Calu3 (cell line): ENCODE data around the gene MCTP2. TPM values are rescaled to one million over a fixed set of nuclear protein-coding genes. Genes with fewer than 3 reads are reported as not detected.

ENCODE experiments used
- BruUV-seq: library from RNA; stranded (reverse); fragments of 400-500 nt; replicated peaks from 2 replicates; lab custom pipeline; 2021; lab: Mats Ljungman, UMichigan
- CTCF ChIA-PET: fragments of 300-600 bp; sonication (Branson Sonifier 250); formaldehyde crosslinking; loops from one replicate; lab custom pipeline; 2022; ENCODE audit warnings: antibody characterized with exemption; lab: Charles Lee
- DNase-seq: peaks from one replicate; pipeline ENCODE4 v3.0.0; 2022
- H3K27ac Mint-ChIP-seq: one replicate; pipeline ENCODE4 v1.8.0; 2022; ENCODE audit warnings: mixed read lengths; ENCODE audit not compliant: unreplicated experiment
- H3K27me3 Mint-ChIP-seq: one replicate; pipeline ENCODE4 v1.8.0; 2022; ENCODE audit warnings: mixed read lengths; ENCODE audit not compliant: unreplicated experiment
- H3K36me3 Mint-ChIP-seq: one replicate; pipeline ENCODE4 v1.8.0; 2022; ENCODE audit warnings: mild to moderate bottlenecking, moderate library complexity, mixed read lengths; ENCODE audit not compliant: insufficient read depth, unreplicated experiment
- H3K4me1 Mint-ChIP-seq: one replicate; pipeline ENCODE4 v1.8.0; 2022; ENCODE audit warnings: mild to moderate bottlenecking, low read depth, mixed read lengths; ENCODE audit not compliant: unreplicated experiment
- H3K4me3 Mint-ChIP-seq: one replicate; pipeline ENCODE4 v1.8.0; 2022; ENCODE audit warnings: mild to moderate bottlenecking, low read depth, moderate library complexity, mixed read lengths; ENCODE audit not compliant: unreplicated experiment
- H3K9me3 Mint-ChIP-seq: one replicate; pipeline ENCODE4 v1.8.0; 2022; ENCODE audit warnings: low read depth, mixed read lengths; ENCODE audit not compliant: unreplicated experiment
- intact Hi-C: fragments of 100-400 bp; cut with micrococcal nuclease; formaldehyde crosslinking; loops from one replicate; pipeline ENCODE4 v1.10.0; 2022; ENCODE audit not compliant: unreplicated experiment
- total RNA-seq: library from RNA; stranded (reverse); gene quantifications from 2 replicates; pipeline ENCODE4 v1.2.3, GENCODE V29; 2022
- TF ChIP-seq, protein P1 (sequence below): fragments of 200-600 bp; IDR thresholded peaks from one replicate; pipeline ENCODE4 v1.8.0; 2022; ENCODE audit warnings: antibody characterized with exemption; ENCODE audit not compliant: unreplicated experiment

The MCTP2 gene
- total RNA-seq, 1 experiment from 2014 or later = 30.1 TPM

DNA sequence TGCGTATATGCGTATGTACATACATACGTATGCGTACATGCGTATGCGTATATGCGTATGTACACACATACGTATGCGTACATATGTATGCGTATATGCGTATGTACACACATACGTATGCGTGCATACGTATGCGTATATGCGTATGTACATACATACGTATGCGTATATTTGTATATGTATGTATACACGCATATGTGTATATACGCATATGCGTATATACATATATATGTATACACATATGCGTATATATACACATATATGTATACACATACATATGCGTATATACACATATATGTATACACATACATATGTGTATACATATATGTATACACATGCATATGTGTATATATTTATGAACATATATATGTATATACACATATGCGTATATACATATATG is 12.1 kb downstream of the MCTP2 start:
- intact Hi-C loops = no loop called here
- peaks cover 4% of the 10 kb centered on the region for H3K36me3 Mint-ChIP-seq
- TF ChIP-seq, protein P1, sequence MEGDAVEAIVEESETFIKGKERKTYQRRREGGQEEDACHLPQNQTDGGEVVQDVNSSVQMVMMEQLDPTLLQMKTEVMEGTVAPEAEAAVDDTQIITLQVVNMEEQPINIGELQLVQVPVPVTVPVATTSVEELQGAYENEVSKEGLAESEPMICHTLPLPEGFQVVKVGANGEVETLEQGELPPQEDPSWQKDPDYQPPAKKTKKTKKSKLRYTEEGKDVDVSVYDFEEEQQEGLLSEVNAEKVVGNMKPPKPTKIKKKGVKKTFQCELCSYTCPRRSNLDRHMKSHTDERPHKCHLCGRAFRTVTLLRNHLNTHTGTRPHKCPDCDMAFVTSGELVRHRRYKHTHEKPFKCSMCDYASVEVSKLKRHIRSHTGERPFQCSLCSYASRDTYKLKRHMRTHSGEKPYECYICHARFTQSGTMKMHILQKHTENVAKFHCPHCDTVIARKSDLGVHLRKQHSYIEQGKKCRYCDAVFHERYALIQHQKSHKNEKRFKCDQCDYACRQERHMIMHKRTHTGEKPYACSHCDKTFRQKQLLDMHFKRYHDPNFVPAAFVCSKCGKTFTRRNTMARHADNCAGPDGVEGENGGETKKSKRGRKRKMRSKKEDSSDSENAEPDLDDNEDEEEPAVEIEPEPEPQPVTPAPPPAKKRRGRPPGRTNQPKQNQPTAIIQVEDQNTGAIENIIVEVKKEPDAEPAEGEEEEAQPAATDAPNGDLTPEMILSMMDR = no peak
- no peak for DNase-seq
- H3K27me3 Mint-ChIP-seq = no peaks in the 10 kb centered on the region
- H3K27ac Mint-ChIP-seq = no peak overlapping the region
- CTCF ChIA-PET = no interaction called here
- H3K9me3 Mint-ChIP-seq = no peaks in the 10 kb centered on the region
- H3K4me3 Mint-ChIP-seq = no peak overlapping the region
- no TSS peak for BruUV-seq
- H3K4me1 Mint-ChIP-seq = peaks cover 57% of the 10 kb centered on the region

DNA sequence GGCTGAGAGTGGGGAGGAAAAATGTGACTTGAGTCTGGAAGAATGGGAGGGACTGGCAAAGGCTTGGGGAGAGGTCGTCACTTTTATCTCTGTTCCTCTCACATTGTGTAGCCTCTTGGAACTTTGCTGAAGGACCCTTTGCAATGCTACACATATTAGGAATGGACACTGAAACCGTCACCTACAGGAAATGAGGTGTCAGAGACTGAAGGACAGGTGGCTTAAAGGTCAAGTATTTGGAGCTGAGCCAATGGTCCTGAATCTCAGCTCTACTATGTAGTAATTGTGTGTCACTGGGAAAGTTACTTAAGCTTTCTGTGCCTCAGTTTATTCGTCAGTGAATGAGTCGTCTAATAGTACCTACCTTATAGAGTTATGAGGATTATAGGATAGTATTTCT is 14.7 kb downstream of the MCTP2 start:
- CTCF ChIA-PET = no interaction called here
- intact Hi-C loops = no loop called here
- TF ChIP-seq, protein P1 = no peak

DNA sequence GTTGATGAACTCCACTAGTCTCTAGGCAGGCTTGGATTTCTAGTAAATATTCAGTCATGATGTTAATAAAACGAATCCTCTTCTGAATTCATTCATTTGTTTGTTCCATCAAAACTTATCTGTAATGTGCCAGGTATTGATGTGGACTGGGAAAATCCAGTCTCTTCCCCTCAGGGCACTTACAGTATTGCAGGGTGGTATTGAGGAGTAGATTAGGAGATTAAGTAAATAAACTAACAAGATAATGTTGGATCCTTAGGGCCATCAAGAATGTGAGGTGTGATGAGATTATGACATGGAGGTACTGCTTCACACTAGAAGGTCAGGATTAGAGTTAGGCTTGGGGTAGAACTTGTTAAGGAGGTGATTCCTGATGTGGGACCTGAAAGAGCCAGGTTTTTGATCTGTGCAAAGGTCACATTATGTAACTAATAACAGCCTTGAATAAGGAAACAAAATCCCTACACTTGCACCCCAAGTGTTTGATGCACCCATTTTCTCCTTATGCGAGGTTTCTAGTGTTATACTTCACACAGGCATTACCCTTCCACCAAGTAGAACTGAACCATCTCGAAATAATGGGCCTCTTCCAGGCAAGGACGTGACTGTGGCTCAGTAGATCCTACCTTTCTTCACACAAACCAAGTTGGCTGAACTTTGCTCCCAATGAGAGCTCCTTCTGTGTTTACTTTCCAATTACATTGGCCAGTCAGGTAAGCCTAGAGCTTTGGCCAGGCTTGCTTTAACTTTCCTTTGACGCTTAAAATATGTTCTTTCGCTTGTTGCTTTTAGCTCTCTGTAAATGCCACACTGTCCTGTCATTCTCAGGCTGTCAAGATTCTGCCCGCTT is 16.7 kb downstream of the MCTP2 start:
- TF ChIP-seq, protein P1 = no peak
- CTCF ChIA-PET = interaction anchor here (1.6 kb wide), 1 partner anchor 16 kb away, joined by 7 read pairs; the partner anchor contains the start of gene MCTP2
- H3K36me3 Mint-ChIP-seq = peaks cover 4% of the 10 kb centered on the region
- peak overlapping the region; percentile 88 for H3K27ac Mint-ChIP-seq
- peaks cover 43% of the 10 kb centered on the region for H3K4me1 Mint-ChIP-seq
- no peak for DNase-seq
- H3K27me3 Mint-ChIP-seq = no peaks in the 10 kb centered on the region
- BruUV-seq = no TSS peak
- intact Hi-C loops = no loop called here
- peaks cover 3% of the 10 kb centered on the region for H3K9me3 Mint-ChIP-seq
- H3K4me3 Mint-ChIP-seq = peak overlapping the region; percentile 58

More for the DNA sequence above, 14.7 kb downstream of the MCTP2 start:
- no peak for DNase-seq
- no TSS peak for BruUV-seq
- peaks cover 42% of the 10 kb centered on the region for H3K4me1 Mint-ChIP-seq
- no peak overlapping the region for H3K27ac Mint-ChIP-seq
- H3K36me3 Mint-ChIP-seq = peaks cover 4% of the 10 kb centered on the region
- H3K4me3 Mint-ChIP-seq = no peak overlapping the region
- no peaks in the 10 kb centered on the region for H3K27me3 Mint-ChIP-seq
- H3K9me3 Mint-ChIP-seq = no peaks in the 10 kb centered on the region

DNA sequence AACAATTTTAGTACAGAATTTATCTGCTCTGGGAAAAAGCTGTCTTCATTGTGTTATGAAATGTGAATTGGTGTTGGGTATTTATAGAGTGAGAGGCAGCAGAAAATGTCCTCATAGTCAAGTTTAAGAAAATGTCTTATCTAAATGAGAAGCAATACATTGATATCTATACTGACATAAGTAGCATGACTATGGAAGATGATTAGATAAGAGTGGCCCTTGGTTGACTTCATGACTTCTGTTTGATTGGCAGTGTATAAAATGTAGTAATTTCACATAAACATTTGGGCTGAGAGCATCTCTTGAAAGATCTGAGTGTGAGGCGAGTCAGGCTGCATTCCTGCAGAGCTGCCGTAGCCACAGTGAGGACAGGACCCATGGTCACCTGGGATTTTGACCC is 19.4 kb downstream of the MCTP2 start:
- CTCF ChIA-PET = interaction anchor here (0.6 kb wide), 1 partner anchor 1553 kb away, joined by 3 read pairs; no protein-coding TSS in a partner anchor
- peaks cover 4% of the 10 kb centered on the region for H3K36me3 Mint-ChIP-seq
- intact Hi-C loops = no loop called here
- TF ChIP-seq, protein P1 = no peak
- H3K9me3 Mint-ChIP-seq = peaks cover 3% of the 10 kb centered on the region
- no TSS peak for BruUV-seq
- no peaks in the 10 kb centered on the region for H3K27me3 Mint-ChIP-seq
- no peak overlapping the region for H3K27ac Mint-ChIP-seq
- peaks cover 61% of the 10 kb centered on the region for H3K4me1 Mint-ChIP-seq
- DNase-seq = no peak
- no peak overlapping the region for H3K4me3 Mint-ChIP-seq
